HG03097 (cell line): ENCODE measurements around the gene TMEM119.

Source experiments
- ATAC-seq: cut with Tn5 transposase; IDR thresholded peaks from one replicate; pipeline ENCODE4 v1.9.1; 2021; ENCODE audit not compliant: unreplicated experiment, low FRiP score

The TMEM119 gene

DNA sequence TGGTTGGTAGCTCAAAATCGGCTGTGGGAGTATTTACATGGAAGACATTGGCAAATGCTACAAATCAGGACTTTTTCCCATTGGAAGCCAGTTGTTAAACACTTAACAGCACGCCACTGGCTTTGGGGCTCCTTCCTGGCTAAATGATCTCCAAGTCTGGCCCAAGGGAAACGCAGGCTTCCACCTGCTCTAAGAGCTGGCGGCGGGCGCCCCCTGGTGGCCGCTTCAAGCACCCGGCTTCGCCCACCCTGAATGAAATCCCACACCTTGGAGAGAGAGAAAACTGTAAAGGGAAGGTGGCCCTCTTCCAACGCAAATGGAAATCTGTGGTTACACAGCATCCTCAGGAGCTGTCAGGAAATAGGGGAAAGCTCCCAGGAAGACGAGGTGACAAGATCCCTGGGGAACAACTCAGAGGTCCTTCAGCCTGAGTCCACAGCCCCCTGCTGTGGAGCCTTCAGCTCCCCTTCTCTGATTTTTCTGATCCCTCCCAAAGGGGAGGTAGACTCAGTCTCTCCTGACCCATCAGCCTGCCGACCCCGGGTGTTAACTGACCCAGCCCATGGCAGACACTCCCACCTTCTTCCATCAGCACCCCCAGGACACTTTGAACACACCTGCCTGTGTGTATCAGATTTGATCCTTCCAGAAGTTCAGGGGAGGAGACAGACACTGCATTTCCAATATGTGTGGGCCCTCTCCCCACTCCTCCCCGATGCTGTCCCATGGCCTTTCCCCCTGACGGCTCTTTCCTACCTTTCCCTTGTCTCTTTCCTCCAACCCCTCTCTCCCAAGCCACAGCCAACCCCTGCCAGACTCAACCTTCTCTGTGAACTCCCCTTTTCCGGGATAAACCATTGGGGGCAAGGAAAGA lies 20.4 kb upstream of the TMEM119 start:
- no peak for ATAC-seq

DNA sequence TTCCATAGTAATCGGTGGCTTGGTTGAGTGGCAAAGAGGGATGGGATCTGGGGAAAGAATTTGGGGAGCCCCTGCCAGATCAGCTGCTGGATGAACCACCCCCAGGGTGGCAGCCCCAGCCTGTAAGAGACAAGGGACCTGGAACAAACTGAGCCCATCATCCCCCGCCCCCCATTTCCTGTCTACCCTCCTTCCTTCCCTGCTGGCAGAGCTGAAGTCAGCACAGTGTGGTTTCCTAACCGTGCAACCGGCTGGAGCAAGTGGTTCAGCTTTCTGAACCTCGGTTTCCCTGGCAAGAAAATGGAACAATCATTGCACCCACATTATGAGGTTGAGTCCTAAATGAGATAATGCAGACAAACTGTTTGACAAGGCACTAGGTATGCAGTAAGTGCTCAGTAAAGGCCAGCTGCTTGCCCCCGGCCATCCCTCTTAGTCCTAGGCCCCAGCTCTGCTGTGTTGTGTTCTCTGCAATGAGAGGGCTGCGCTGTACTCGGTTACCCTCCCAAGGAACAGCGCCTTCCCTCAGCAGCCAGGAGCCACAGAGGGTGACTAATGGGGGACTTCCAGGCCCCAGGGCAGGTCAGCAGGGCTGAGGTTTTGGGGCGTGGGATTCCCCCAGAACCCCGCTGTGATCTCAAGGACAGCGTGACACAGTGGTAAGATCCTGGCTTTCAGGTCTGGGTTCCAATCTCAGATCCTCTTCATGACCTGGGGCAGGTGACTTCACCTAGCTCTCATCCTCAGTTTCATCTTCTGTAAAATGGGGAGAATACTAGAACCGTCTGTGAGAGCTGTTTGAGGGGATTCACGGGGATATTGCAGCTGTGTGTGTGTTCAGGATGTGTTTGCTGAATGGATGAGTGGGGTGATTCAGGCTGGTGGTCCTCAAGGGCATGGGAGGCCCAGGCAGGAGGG lies 19.3 kb upstream of the TMEM119 start:
- ATAC-seq = peak; percentile 78

DNA sequence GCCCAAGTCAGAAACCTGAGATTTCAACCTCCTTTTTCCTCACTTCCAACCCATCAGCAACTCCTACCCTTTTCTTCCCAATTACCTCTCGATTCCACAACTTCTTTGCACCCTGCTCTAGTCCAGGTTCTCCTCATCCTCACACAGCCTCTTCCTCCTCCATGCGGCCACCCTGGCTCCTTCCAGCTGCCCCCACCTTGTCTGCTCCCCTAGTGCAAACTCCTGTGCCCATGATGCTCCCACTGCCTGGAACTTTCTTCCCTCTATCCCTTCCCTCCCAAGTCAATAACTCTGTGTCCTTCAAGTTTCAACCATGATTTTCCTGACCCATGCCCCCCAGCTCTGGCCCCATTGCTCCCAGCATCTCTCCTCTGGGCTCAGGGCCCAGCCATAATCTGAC lies 18.5 kb upstream of the TMEM119 start:
- ATAC-seq = no peak

DNA sequence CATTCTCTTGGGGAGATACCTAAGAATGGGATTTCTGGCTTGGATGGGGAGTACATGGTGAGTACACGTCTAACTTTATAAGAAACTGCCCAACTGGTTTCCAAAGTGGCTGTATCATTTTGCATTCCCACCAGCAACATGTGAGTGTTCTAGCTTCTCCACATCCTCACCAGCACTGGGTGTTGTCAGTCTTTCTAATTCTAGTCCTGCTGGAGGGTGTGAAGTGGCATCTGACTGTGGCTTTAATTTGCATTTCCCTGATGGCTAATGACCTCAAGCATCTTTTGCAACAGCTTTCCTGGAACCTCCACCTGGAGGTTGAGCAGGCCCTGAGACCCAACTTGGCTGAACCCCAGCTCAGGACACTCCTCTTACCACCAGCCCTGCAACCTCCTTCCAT lies 18.0 kb upstream of the TMEM119 start:
- ATAC-seq = no peak

DNA sequence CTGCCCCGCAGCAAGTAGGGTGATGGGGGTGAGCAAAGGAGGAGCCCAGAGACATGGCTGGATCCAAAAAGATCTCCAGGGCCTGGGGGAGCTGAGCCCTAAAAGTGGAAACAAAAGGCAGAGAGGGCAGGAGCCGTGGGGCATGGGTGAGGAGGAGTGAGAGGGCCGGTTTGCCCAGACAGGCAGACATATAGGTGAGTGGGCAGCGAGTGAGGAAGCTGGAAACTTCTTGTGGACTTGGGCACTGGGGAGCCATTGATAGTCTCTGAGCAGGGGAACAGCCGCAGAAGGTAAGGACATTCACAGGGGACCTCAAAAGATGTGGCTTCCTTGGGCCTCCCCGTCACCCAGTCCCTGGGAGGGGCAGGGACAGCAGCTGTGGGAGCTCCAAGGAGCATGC lies 16.8 kb upstream of the TMEM119 start:
- no peak for ATAC-seq

DNA sequence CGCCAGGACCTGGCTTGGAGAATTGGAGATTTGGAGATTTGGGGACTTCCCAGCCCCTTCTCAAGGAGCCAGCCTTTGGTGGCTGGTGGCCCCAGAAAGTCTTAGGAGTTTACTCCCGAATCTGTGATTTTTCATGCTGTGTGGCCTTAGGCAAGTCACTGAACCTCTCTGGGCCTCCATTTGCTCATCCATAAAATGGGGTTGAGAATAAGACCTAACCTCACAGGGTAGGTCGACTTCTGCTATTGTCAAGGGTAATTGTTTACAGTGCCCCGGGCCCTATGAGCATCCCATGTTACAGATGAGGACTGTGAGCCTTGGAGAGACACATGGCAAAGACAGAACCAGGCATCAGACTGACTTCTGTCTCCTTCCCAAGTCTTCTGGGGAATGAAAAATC lies 16.2 kb upstream of the TMEM119 start:
- ATAC-seq = no peak

DNA sequence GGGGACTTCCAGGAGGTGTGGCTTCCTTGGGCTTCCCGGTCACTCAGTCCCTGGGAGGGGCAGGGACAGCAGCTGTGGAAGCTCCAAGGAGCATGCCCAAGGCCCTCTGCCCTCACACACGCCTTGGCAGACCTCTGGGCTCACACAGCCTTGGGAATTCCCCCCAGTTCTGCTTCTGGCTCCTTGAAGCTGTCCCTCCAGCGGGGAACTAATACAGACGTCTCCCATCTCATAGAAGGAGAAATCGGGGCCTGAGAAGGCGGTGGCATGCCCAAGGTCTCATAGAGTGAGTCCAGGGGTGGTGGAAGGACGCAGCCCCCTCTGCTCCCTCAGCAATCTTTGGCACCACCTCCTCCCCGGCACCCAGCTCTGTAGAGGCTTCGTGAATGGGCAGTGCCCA lies 15.7 kb upstream of the TMEM119 start:
- no peak for ATAC-seq

DNA sequence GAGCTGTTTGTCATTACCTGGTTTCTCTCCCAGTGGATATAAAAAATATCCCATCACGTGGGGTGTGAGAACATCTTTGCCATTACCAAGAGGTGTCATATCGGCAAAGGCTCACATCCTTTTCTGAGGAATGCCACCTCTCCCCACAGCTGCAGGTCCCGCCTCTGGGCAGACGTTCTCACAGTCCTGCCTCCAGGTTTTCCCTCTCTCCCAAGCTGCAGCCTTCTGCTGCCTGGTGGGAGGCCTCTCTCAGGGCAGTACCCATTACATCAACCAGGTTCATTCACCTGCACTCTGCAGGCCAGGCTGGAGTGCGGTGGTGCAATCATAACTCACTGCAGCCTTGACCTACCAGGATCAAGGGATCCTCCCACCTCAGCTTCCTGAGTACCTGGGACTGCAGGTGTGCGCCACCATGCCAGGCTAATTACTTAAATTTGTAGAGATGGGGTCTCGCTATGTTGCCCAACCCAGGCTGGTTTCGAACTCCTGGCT lies 15.0 kb upstream of the TMEM119 start:
- ATAC-seq = no peak

DNA sequence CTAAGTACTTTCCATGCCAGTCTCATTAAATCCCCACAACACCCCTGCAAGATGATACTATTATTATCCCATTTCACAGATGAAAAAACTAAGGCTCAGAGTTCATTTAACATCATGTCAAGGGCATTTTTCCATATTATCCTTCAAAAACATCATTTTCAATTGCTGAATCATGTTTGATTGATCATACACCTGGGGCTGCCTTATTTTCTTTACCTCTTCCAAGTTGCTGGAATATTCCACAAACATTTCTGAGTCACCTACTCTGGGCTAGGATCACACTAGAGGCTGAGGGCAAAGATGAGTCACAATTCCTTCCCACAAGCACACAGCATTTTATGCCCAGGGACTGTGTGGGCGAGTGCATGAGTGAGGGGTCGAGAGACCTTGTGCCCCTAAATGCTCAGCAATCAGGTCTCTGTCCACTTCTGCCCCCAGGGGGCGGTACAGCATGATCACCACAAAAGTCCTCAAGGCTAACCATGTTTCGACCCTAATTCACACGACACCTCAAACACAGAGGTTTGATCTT lies 14.1 kb upstream of the TMEM119 start:
- no peak for ATAC-seq

DNA sequence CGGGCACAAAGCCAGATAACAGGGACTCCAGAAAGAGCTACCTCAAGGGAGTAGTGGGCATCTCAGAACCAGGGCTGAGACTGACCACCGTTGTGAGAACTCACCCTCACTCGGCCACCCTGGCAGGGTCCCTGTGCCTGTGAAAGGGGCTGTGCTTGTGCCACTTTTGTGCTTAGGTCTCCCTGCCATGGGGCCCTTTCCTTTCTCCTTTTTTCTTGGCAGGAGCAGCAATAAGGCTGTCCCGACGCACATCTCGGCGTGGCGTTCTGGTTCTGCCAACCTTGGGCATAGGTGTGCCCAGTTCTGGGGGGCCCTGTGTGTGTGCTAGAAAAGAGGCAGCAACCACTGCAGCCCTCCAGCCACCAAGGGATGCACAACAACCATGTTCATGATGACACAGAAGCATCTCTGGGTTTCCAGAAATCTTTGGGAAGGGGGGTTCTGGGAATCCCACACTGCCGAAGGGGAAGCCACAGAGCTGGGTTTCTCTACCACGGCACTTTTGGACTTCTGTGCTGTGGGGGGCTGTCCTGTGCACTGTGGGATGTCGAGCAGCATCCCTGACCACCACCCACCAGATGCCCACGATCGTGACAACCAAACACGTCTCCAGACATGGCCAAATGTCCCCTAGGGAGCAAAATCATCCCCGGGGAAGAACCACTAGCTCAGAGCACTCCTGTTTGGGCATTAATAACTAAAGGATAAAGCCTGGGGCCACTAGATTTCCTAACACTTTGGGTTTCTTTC lies 13.1 kb upstream of the TMEM119 start:
- ATAC-seq = no peak

DNA sequence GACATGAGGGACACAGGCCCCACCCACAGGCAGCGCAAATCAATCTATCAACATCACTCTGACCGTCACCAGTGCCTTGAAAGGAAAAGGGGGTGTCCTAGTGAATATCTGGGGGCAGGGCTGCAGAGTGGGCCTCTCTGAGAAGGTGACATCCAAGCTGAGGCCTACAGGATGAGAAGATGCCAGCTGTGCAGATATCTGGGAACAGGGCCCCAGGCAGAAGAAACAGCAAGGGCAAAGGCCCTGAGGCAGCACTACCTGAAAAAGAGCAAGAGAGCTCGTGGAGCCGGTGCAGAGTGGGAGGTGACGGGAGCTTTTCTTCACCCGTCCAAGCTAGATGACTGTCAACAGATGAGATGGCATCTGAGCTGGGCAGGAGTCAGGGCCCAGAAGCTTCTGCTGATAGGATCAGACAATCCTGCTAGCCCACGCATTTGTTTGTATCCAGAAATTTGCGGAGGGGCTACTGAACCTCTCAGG lies 12.5 kb upstream of the TMEM119 start:
- ATAC-seq = no peak

DNA sequence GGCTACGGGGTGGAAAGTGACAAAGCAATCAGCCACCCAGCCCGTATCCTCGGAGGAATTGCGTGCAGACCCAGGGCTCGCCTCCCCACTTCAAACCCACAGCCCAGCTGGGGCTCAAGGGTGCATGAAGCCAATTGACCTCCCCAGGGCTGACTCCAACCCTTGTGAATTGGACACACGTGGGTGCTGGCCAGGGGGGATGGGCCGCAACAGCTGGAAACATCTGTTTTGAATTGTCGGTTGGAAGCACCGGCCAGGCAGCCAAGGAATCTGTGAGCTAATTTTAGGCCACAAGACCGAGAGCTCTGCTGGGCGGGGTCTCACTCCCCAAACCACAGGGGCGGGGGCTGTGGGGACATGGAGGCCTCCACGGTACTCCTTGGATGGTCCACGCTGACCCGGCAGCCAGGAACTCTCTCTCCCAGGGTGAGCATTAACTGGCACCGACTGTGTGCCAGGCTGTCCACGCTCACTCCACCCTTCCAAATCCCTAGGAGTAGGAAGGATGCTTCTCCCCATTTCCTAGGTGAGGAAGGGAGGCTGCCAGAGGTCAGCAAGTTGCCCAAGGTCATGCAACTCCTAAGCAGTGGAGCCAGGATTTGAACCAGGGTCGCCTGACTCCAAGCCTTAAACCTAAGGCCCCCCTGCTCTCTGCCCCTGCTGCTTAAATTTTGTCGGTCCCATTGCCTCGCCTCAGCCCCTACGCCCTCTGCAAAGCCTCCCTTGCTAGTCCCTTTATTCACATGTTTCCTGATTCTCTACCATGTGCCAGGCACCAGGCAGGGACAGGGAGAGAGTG lies 11.9 kb upstream of the TMEM119 start:
- ATAC-seq = no peak

DNA sequence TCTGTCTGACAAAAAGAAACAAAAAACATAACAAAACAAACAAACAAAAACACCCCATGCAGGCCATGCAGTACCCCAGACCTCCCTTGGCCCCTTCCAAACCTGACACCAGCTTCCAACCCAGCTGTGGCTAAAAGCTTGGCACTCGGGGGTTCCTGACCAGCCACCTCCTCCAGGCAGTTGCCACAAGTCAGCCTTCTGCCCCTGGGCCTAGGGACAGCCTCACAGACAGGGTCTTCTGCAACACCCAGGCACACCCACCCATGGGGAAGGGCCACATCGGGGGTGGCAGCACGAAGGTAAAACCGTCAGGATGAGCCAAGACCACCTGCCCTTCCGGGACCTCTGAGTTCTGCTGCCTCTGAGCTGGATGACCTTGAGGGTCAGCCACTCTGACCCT lies 10.7 kb upstream of the TMEM119 start:
- no peak for ATAC-seq

DNA sequence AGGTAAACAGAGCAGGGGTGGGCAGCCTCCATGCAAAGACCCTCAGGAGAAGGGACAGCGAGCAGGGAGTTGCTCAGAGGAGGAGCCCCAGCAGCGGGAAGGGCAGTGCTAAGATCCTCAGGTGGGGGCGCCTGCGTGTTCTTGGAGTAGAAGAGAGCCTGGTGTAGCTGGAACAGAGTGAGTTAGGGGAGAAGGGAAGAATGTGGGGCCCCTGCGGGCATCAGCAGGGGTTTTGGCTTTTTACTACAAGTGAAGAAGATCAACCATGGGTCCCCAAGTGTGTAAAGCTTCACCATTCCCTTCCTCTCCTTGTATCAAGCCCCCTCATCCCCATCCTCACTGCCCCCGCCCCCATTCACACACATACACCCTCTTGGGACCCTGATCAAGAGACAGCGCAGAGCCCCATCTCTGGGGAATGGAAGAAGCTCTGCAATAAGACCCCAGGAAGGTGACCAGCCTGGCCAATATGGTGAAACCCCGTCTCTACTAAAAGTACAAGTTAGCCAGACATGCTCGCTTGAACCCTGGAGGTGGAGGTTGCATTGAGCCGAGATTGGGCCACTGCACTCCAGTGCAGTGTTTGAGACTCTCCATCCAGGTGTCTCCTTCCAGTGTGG lies 10.2 kb upstream of the TMEM119 start:
- no peak for ATAC-seq

DNA sequence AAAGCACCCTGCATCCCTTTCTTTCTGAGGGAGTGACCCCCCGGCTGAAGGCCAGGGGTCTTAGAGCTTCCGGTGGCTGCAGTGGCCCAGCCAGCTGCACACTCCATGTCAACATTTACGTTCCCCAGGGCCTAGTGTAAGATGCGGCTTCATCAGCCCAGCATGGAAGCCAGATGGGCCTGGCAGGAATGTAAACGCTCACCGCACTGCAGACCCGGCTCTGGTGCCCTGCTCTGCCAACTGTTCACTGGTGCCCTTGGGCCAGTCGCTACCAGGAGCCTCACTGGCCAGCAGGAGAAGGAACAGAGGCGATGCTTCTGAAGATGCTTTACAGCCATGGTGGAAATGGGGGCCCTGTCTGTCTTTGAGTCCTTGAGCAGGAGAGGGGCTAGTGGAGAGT lies 8.6 kb upstream of the TMEM119 start:
- no peak for ATAC-seq

DNA sequence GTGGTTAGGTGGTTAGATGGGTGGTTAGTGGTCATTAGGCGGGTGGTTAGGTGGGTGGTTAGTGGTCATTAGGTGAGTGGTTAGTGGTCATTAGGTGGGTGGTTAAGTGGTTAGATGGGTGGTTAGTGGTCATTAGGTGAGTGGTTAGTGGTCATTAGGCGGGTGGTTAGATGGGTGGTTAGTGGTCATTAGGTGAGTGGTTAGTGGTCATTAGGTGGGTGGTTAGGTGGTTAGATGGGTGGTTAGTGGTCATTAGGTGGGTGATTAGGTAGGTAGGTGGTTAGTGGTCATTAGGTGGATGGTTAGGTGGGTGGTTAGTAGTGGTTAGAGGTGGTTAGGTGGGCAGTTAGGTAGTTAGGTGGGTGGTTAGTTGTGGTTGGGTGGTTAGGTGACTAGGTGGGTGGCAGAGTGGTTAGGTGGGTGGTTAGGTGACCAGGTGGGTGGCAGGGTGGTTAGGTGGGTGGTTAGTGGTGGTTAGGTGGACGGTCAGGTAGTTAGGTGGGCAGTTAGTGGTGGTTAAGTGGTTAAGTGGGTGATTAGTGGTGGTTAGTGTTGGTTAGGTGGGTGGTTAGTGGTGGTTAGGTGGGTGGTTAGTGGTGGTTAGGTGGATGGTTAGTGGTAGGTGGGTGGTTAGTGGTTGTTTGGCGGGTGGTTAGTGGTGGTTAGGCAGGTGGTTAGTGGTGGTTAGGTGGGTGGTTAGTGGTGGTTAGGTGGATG lies 8.0 kb upstream of the TMEM119 start:
- no peak for ATAC-seq

DNA sequence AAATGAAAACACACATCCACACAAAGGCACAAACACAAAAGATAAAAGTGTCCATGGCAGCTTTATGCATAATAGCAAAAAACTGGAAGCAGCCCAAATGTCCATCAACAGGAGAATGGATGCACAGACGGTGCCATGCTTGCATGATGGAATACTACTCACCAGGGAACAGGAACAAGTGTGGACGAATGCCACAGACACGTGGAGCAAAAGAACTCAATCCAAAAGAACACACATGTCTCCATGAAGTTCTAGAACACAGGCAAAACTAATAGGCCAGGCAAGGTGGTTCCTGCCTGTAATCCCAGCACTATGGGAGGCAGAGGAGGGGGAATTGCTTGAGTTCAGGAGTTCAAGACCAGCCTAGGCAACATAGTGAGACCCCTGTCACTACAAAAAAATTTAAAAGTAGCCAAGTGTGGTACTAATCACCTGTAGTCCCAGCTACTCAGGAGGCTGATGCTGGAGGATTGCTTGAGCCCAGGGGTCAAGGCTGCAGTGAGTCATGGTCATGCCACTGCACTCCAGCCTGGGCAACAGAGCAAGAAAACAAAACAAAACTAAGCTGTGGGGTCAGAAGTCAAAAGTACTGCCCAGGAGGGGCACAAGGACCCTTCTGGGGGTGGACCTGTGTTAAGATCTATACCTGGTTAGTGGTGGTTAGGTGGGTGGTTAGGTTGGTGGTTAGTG lies 7.3 kb upstream of the TMEM119 start:
- no peak for ATAC-seq
